NCI-H526 treated with DMSO at 0.1 percent for 48 hours (cell line): ENCODE data around the gene PQBP1.

ENCODE experiments used
- DNase-seq: peaks from one replicate; lab custom pipeline; 2025; lab: John Stamatoyannopoulos, UW

PQBP1 gene

GRCh38 chrX:48902135-48902534 lies 4.4 kb downstream of the PQBP1 start:
- no peak for DNase-seq

DNA sequence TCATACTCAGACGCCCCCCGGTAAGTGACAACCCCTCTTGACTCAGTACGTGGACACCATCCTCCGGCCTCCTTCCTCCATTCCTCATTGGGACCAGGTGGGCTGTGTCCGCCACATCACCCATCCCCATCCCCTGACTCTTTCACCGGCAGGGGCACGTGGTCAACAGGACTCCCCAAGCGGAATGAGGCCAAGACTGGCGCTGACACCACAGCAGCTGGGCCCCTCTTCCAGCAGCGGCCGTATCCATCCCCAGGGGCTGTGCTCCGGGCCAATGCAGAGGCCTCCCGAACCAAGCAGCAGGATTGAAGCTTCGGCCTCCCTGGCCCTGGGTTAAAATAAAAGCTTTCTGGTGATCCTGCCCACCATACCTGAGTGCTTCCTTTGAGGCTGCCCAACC lies 5.0 kb downstream of the PQBP1 start:
- DNase-seq, result no peak

GRCh38 chrX:48903290-48903689 lies 5.6 kb downstream of the PQBP1 start:
- no peak for DNase-seq

- DNase-seq, result no peak
Observed at GRCh38 chrX:48904180-48904579, 6.5 kb downstream of the PQBP1 start.

- DNase-seq, result no peak
Observed at GRCh38 chrX:48904626-48905025, 6.9 kb downstream of the PQBP1 start.

GRCh38 chrX:48905090-48905790 lies 7.5 kb downstream of the PQBP1 start:
- DNase-seq, result no peak

DNA sequence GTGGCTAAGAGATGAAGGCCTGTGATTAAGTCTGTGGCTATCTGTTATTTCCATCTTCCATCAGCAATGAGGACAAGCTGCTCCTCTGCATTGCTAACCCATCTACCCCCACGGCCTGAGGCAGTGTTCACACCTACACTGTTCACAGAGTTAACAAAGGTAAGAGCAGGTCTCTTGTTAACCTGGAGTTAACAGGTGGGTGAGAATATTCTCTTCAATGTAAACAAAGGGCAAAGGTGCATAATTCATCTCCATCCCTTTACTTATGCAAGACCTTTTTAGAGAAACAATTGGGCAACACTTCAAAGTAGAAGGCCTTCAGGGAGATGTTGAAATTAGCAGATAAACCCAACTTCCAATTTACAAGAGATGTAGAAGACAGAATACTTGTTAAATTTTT lies 10.9 kb downstream of the PQBP1 start:
- DNase-seq, result no peak

DNA sequence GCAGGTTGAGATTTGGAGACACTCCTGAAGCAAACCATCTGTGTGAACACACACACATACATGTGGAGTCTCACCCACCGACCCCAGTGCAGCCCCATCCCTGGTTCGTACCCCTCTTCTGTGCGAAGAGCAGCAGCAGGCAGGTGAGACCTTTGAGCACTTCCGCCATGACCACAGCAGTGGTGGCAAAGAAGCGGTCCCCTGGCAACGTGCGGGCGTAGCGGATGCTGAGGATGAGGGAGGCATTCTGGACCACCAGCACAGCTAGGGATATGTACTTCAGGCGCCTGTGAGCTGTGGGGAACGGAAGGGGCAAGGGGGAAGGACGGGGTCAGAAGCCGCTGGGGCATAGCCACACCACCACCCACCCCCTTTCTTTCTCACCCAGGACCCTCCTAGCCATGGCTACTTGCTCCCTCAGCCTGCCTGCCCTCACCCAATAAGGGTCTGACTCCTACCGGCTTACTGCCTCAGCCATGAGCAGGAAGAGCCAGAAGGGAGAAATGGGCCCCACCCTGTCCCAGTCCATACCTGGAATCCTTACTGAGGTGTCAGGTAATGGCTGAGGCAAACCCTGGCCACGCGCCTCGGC lies 12.1 kb downstream of the PQBP1 start:
- no peak for DNase-seq

GRCh38 chrX:48910926-48911411 lies 13.2 kb downstream of the PQBP1 start:
- no peak for DNase-seq

- peak; percentile 85 for DNase-seq
Observed at GRCh38 chrX:48911412-48912182, 13.9 kb downstream of the PQBP1 start, which contains the start of gene SLC35A2. TSS of gene SLC35A2 (minus strand) at chrX:48911646. CDS start at chrX:48911636, 10 bp downstream.

DNA sequence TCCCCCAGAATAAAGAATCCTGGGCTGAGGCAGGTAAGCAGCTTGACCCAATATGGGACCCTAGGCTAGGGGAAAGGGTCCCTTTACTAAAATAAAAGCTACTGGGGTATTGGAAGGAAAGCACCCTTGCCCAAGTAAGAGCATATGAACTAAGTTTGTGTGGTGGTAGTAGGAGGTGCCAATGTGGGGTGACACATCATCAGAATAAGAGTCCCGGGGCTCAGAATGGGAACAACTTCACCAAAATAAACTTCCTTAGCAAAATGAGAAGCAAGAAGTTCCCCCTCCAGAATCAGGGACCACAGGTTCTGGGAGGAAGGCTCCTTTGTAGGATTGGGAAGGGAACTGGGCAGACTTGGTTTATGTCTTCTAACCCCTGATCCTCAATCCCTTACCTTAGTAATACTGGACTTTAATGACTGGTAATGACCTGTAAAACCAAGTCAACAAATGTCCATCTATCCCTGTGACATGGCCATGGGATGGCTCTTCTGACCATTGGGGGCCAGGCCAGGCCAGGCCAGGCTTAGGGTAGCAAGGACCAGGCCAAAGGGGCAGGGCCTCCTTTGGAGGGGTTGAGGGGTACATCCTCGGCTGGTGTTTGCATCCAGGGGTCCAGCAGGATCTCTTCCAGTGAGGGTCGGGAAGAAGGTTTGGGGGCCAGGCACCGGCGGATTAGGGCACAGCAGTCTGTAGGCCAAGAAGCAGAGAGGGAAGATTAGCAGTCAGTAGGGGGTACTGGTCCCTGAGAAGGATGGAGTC lies 16.1 kb downstream of the PQBP1 start:
- no peak for DNase-seq

GRCh38 chrX:48914593-48915493 lies 17.1 kb downstream of the PQBP1 start:
- DNase-seq, result no peak

GRCh38 chrX:48917139-48918001 lies 19.6 kb downstream of the PQBP1 start:
- peak; percentile 82 for DNase-seq

GRCh38 chrX:48918301-48918642 lies 20.5 kb downstream of the PQBP1 start:
- DNase-seq, result no peak

GRCh38 chrX:48918643-48919340 lies 21.1 kb downstream of the PQBP1 start, which contains the start of gene PIM2:
TSS of gene PIM2 (minus strand) at chrX:48919024. CDS start at chrX:48918834, 190 bp downstream.
- DNase-seq, result peak; percentile 90

DNA sequence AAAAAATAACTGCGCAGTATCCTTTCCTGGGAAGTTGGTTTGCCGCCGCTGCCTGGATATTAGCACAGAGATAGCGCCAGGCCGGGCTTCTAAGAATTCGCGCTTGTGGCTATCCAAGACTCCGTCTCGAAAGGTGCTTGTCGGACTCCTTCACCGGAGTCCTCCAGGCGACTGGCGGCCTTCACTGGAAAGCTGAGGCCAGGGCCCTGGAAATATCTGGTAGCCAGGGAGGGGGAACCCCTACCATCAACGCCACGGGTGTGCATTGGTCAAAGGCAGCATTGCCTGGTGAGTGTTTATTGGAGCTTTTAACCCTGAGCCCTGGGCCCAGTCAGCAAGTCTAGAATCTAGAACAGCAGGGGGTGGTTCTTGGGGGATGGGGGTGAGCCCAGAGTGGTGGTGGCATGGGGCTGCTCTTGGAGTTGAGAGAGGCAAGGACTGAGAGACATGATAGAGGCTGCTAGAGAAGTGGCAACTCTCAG lies 21.7 kb downstream of the PQBP1 start:
- no peak for DNase-seq

DNA sequence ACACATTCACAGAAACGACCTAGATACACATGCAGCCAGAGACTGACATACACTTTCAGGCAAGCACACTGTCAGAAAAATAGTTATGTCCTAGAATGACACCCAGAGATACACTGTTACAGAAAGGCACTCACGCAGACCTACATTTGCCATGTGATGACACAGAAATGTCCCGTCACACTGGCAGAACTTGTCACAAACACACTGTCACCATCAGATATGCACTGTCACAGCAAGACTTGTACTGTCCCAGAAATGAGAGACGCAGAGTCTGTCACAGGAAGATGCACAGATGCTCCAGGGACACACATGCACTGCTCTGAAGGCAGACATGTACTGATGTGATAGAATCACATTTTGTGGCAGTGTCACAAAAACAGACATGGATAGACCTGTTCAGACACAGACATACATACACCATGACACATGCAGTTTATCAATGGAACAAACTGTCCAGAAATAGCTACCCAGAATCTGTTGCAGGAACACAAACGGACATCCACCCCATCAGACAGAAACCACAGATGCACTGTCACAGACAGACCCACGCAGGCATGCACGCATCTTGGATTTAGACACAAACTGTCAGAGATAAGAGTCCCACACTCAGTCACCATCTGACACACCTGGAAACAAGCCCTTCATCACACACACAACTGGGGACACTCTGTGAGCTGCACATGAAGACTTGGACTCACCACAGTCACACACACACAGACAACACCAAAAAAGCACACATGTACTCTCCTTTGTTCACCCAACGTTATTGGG lies 22.4 kb downstream of the PQBP1 start:
- DNase-seq, result no peak

GRCh38 chrX:48920718-48921104 lies 23.0 kb downstream of the PQBP1 start:
- DNase-seq, result no peak

- no peak for DNase-seq
Observed at GRCh38 chrX:48923771-48924170, 26.0 kb downstream of the PQBP1 start.
